DMS153 treated with DMSO at 0.1 percent for 48 hours (cell line): ENCODE measurements around the gene PPP2R3C.
A peak's percentile ranks its signal among the peaks of the same experiment; 100 is the strongest.
"Not testable (repeated sequence)": the region's sequence is repeated elsewhere in the genome, so short reads cannot be mapped to it uniquely, and the experiment has no call there.

Source experiments
- DNase-seq: peaks from one replicate; lab custom pipeline; 2025; ENCODE audit not compliant: unreplicated experiment; lab: John Stamatoyannopoulos, UW

PPP2R3C gene

GRCh38 chr14:35121887-35122695 is at the start of gene PPP2R3C, which contains the start of gene PRORP:
Gene PPP2R3C, minus strand, starts transcription at chr14:35121990. Its CDS starts 31 bp downstream, at chr14:35121959.
Gene PRORP, plus strand, starts transcription at chr14:35122552. Its CDS starts 694 bp downstream, at chr14:35123246.
- peak; percentile 87 for DNase-seq

GRCh38 chr14:35167496-35167895 is 45.7 kb upstream of the PPP2R3C start:
- DNase-seq, result no peak

- DNase-seq, result no peak
Measured at GRCh38 chr14:35164849-35165248, 43.1 kb upstream of the PPP2R3C start.

GRCh38 chr14:35163384-35163783 is 41.6 kb upstream of the PPP2R3C start:
- DNase-seq, result no peak

DNA sequence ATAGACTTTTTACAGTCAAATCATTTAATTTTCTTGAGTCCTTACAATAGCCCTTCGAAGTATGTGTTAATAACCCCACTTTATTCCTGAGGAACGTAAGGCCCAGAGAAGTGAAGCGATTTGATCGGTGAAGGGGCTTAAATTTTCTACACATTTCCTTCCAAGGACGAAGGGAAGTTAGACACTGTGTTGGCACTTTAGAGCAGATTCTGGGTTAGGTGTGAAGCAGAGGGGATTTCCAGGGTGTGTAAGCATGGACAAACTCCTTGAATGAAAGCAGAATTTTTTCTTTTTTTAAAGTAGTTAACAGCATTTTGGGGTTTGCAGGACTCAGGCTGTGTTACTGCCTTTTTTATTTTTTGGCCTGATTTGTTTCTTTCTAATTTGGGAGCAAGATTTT is 39.4 kb upstream of the PPP2R3C start:
- no peak for DNase-seq

DNA sequence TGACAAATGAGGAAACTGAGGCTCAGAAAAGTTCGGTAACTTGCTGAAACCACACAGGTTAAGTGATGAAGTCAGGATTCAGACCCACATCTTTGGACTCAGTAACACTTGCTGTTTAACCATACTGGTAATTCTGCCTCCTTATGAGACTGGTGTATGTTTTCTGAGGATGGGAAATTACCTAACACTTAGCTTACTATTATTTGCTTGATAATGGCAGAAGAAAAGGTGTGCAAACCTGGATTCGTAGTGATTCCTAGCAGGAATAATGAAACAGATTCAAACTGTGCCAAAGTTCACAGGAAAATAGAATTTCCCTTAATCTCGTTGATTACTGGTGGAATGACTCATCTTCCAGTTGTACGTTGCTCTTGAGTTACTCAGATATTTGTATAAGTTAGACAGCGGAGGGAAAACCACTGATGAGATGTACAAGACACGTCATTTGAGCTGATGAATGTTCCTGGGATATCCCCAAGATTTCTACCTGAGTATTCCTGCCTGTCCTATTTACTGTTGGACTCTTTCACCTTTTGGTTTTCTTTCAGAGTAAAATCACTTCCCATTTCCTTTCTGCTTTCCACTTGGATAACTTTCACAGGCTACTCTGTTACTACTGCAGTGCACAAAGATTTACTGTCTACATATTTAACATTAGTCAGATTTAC is 38.1 kb upstream of the PPP2R3C start:
- DNase-seq, result no peak

DNA sequence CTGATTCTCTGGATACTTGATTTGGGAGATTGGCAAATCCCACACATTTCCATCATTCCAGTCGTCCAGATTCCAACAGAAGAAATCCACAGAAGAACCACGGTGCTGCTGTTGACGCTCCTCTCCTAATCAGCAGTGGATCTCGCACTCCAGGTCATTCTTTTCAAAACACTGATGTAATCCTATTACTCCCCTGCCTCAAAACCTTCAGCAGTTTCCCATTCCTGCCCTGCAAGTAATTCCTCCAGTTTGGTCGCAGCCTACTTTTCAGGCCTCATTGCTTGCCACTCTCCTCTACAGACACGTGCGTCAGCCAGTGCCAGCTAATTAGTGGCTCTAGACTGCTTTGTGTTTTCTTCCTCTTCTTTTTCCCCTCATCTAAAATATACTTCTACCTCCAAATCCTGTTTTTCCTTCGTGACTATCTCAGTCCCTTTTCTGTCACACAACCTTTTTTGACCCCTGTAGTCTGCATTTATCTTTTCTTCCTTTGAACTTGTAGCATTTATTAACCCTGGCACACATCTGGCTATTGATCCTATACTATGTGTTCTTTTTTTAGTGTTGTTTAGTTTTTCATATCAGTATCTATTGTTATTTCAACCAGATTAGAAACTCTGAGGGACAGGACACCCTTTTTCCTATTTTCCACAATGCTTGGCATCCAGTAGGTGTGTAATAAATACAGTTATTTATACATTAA is 37.3 kb upstream of the PPP2R3C start:
- no peak for DNase-seq

DNA sequence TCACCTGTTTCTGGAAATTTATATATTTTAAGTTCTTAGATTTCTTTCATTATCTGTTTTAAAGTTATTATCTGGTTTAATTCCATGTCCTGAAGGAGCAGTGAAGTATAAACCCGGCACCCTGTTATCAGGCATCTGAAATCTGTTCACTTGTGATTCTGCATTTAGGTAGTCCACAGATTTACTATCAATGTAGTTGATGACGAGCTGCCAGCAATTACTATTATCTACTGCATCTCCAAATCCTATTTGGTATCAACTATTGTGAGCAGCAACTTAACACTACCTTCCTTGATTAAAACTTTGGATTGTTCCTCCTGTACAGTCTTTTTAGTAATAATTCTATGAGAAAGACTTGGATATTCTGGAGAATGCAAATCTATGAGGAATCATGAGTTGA is 36.7 kb upstream of the PPP2R3C start:
- DNase-seq, result no peak

DNA sequence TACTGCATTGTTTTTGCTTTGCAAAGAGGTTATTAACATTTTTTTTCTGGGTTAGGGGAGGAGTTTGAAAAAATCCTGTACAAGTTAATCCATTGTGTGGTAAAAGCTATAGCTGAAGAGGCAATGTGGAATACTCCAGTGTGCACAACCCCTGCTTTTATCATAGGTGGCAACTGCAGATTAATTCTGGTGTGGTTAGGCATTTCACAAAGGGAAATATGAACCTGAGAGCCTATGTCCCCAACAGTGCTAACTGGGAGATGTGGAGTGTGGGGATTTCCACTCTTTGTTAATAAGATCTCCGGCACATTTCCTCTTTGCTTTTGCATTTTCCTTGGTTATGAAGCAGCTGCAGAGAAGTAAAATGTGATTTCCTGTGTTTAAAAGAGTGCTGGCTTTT is 34.2 kb upstream of the PPP2R3C start:
- DNase-seq, result no peak

DNA sequence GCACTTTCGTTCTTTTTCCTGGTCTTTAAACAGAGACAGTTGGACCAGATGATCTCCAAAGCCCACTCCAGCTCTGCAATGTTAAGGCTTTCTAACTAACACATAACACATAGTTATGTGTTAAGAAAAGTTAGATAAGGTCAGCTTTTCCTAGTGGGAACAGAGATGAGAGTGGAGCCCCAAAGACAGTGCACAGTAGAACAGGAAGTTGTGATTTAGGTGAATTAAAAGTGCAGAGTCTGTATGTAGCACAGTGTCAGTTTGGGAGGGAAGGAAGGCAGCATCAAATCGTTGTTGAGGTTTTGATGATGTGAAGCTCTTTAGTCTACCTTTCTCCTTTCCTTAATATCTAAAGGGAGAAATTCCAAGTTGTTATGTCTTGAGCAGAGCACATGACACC is 32.2 kb upstream of the PPP2R3C start:
- DNase-seq, result no peak

DNA sequence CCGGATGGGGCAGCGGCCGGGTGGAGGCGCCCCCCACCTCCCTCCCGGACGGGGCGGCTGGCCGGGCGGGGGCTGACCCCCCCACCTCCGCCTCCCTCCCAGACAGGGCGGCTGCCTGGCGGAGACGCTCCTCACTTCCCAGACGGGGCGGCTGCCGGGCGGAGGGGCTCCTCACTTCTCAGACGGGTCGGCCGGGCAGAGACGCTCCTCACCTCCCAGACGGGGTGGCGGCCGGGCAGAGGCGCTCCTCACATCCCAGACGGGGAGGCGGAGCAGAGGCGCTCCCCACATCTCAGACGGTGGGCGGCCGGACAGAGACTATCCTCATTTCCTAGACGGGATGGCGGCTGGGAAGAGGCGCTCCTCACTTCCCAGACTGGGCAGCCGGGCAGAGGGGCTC is 30.7 kb upstream of the PPP2R3C start:
- not testable (repeated sequence) for DNase-seq

- no peak for DNase-seq
Measured at GRCh38 chr14:35149239-35149638, 27.4 kb upstream of the PPP2R3C start.

GRCh38 chr14:35147711-35148110 is 25.9 kb upstream of the PPP2R3C start:
- no peak for DNase-seq

GRCh38 chr14:35147186-35147585 is 25.4 kb upstream of the PPP2R3C start:
- DNase-seq, result no peak

GRCh38 chr14:35146711-35147149 is 24.9 kb upstream of the PPP2R3C start:
- DNase-seq, result no peak

- DNase-seq, result no peak
Measured at GRCh38 chr14:35144029-35144428, 22.2 kb upstream of the PPP2R3C start.

GRCh38 chr14:35140718-35141581 is 19.2 kb upstream of the PPP2R3C start:
- peak; percentile 18 for DNase-seq

- DNase-seq, result no peak
Measured at GRCh38 chr14:35138585-35138984, 16.8 kb upstream of the PPP2R3C start.

GRCh38 chr14:35134329-35135123 is 12.7 kb upstream of the PPP2R3C start:
- no peak for DNase-seq
